ENCODE results near the gene UTF1.

- TF ChIP-seq, protein P1, sequence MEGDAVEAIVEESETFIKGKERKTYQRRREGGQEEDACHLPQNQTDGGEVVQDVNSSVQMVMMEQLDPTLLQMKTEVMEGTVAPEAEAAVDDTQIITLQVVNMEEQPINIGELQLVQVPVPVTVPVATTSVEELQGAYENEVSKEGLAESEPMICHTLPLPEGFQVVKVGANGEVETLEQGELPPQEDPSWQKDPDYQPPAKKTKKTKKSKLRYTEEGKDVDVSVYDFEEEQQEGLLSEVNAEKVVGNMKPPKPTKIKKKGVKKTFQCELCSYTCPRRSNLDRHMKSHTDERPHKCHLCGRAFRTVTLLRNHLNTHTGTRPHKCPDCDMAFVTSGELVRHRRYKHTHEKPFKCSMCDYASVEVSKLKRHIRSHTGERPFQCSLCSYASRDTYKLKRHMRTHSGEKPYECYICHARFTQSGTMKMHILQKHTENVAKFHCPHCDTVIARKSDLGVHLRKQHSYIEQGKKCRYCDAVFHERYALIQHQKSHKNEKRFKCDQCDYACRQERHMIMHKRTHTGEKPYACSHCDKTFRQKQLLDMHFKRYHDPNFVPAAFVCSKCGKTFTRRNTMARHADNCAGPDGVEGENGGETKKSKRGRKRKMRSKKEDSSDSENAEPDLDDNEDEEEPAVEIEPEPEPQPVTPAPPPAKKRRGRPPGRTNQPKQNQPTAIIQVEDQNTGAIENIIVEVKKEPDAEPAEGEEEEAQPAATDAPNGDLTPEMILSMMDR (IDR thresholded peaks at IDR 0.05) = no peak
- TF ChIP-seq POLR2A (IDR thresholded peaks at IDR 0.05) = no peak
- no peak for TF ChIP-seq POLR2AphosphoS5 (IDR thresholded peaks at IDR 0.05)
Observed at GRCh38 chr10:133272964-133273420, 43.0 kb downstream of the UTF1 start.
